Rectal smooth muscle tissue (tissue), 1 donor: ENCODE data around the gene PNLIPRP3.

ENCODE experiments used
- H3K27ac ChIP-seq: one replicate; pipeline ENCODE4 v1.7.0; 2013; ENCODE audit warnings: low read depth, low read length, inconsistent platforms
- H3K27me3 ChIP-seq: one replicate; pipeline ENCODE4 v1.7.0; 2013; ENCODE audit warnings: low read length; ENCODE audit not compliant: control insufficient read depth, insufficient read depth
- H3K36me3 ChIP-seq: one replicate; pipeline ENCODE4 v1.7.0; 2013; ENCODE audit warnings: low read length; ENCODE audit not compliant: control insufficient read depth, insufficient read depth
- H3K4me1 ChIP-seq: one replicate; pipeline ENCODE4 v1.7.0; 2013; ENCODE audit warnings: low read length; ENCODE audit not compliant: control insufficient read depth, insufficient read depth
- H3K4me3 ChIP-seq: one replicate; pipeline ENCODE4 v1.7.0; 2013; ENCODE audit warnings: low read length
- H3K9ac ChIP-seq: one replicate; pipeline ENCODE4 v1.7.0; 2013; ENCODE audit warnings: low read length

The PNLIPRP3 gene

GRCh38 chr10:116460219-116460618, 32.6 kb downstream of the PNLIPRP3 start:
- no peak overlapping the region for H3K4me3 ChIP-seq
- no peaks in the 10 kb centered on the region for H3K36me3 ChIP-seq
- no peak overlapping the region for H3K27ac ChIP-seq
- no peaks in the 10 kb centered on the region for H3K4me1 ChIP-seq
- H3K9ac ChIP-seq = no peak overlapping the region
- H3K27me3 ChIP-seq = no peaks in the 10 kb centered on the region

- Histone ChIP-seq H3K4me3 (no peak overlapping the region), H3K36me3 (no peaks in the 10 kb centered on the region)
These were observed 34.0 kb downstream of the PNLIPRP3 start for GRCh38 chr10:116461680-116462079.

DNA sequence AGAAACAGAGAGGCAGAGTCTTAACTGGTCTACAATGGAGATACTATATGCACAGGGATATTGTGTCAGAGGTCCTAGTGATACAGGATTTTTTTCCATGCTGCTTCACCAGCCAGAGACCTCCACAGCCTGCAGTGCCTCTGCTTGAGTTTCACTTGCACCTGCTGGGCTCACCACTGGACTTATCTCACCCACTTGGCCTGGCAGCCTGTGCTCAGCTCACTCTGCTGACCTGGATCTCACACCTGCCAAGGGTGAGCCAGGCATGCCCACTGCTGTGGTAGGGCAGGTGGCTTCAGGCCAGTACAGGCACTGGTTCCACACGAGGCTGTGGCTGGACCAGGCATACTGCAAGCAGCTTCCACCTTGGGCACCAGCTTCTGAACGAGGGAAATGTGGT, 36.6 kb downstream of the PNLIPRP3 start:
- Histone ChIP-seq H3K4me3 (no peak overlapping the region), H3K4me1 (no peaks in the 10 kb centered on the region), H3K27me3 (no peaks in the 10 kb centered on the region), H3K9ac (no peak overlapping the region), H3K36me3 (no peaks in the 10 kb centered on the region), H3K27ac (no peak overlapping the region)

More at GRCh38 chr10:116461680-116462079, 34.0 kb downstream of the PNLIPRP3 start:
- Histone ChIP-seq H3K9ac (no peak overlapping the region), H3K27me3 (no peaks in the 10 kb centered on the region), H3K27ac (no peak overlapping the region), H3K4me1 (no peaks in the 10 kb centered on the region)

GRCh38 chr10:116465546-116465945, 37.9 kb downstream of the PNLIPRP3 start:
- Histone ChIP-seq H3K9ac (no peak overlapping the region), H3K4me3 (no peak overlapping the region), H3K36me3 (no peaks in the 10 kb centered on the region), H3K4me1 (no peaks in the 10 kb centered on the region), H3K27me3 (no peaks in the 10 kb centered on the region), H3K27ac (no peak overlapping the region)

DNA sequence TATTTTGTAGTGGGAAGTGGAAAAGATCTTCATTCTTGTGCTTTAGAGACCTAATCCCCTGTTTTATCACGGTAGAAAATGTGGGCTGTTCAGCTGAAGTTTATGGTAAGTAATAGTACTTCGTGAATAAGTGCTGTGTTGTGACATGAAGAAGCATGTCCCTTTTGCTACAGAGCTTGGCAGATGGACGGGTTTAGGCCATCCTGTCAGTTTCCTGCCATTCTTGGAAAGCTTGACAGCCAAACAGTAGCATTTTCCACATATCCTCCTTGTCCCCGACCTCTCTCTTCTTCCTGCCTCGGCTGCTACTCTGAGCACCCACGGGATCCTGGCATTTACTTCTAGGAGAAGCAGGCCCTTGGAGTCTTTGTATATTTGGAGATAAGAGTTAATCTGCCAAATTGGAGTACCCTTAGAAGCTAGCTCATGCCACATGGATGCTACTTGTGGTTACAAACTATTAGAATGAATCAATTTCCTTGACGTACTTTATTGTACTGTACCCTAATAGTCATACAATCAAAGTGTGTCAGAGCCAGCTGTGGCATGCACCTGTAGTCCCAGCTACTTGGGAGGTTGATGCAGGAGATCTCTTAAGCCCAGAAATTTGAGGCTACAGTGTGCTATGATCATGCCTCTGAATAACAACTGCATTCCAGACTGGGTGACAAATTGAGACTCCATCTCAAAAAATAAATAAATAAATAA, 39.2 kb downstream of the PNLIPRP3 start:
- H3K27me3 ChIP-seq = no peaks in the 10 kb centered on the region
- no peak overlapping the region for H3K27ac ChIP-seq
- no peak overlapping the region for H3K4me3 ChIP-seq
- H3K9ac ChIP-seq = no peak overlapping the region
- no peaks in the 10 kb centered on the region for H3K36me3 ChIP-seq
- no peaks in the 10 kb centered on the region for H3K4me1 ChIP-seq

GRCh38 chr10:116469437-116469836, 41.8 kb downstream of the PNLIPRP3 start:
- Histone ChIP-seq H3K4me3 (no peak overlapping the region), H3K9ac (no peak overlapping the region), H3K4me1 (peaks cover 2% of the 10 kb centered on the region), H3K27me3 (no peaks in the 10 kb centered on the region), H3K27ac (no peak overlapping the region), H3K36me3 (no peaks in the 10 kb centered on the region)

- Histone ChIP-seq H3K36me3 (no peaks in the 10 kb centered on the region), H3K27ac (no peak overlapping the region), H3K4me1 (peaks cover 2% of the 10 kb centered on the region), H3K4me3 (no peak overlapping the region), H3K9ac (no peak overlapping the region), H3K27me3 (no peaks in the 10 kb centered on the region)
These were observed 42.4 kb downstream of the PNLIPRP3 start for GRCh38 chr10:116470071-116470470.

DNA sequence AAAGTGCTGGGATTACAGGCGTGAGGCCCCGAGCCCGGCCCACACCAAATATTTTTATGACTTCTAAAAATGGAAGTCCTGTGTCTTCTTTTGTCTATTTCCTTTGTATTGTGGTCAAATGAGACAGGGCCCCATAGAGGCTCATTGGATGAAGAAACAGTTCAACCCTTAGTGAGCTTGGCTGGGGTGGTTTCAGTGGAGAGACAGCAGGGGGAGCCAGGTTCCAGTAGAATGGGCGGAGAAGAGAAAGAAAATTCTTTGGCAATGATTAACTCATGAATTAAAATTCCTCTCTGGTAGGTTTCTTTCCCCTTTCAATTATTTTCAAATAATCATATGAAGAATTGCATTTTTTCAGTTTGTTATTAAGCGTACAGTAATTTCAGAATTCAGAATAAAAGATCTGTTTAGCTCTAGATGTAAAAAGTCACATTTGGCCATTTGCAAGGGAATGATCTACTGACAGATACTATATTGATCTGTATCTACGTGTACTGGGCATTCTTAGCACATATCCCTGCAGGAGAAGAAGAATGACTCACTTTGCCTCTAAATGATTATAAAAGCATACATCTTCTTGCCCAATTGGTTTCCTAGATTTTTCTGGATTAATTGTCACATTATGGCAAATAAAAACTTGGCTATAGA, 43.2 kb downstream of the PNLIPRP3 start:
- Histone ChIP-seq H3K4me1 (peaks cover 2% of the 10 kb centered on the region), H3K27ac (no peak overlapping the region), H3K27me3 (no peaks in the 10 kb centered on the region), H3K9ac (no peak overlapping the region), H3K4me3 (no peak overlapping the region), H3K36me3 (no peaks in the 10 kb centered on the region)

- H3K4me3 ChIP-seq = no peak overlapping the region
- H3K27me3 ChIP-seq = no peaks in the 10 kb centered on the region
- H3K9ac ChIP-seq = no peak overlapping the region
- H3K27ac ChIP-seq = no peak overlapping the region
- H3K4me1 ChIP-seq = peaks cover 2% of the 10 kb centered on the region
- no peaks in the 10 kb centered on the region for H3K36me3 ChIP-seq
These were observed 45.2 kb downstream of the PNLIPRP3 start for GRCh38 chr10:116472891-116473290.

- H3K27ac ChIP-seq = no peak overlapping the region
- H3K27me3 ChIP-seq = no peaks in the 10 kb centered on the region
- no peaks in the 10 kb centered on the region for H3K36me3 ChIP-seq
- no peak overlapping the region for H3K4me3 ChIP-seq
- H3K4me1 ChIP-seq = peaks cover 10% of the 10 kb centered on the region
- no peak overlapping the region for H3K9ac ChIP-seq
These were observed 48.2 kb downstream of the PNLIPRP3 start for GRCh38 chr10:116475866-116476265.

- Histone ChIP-seq H3K4me3 (no peak overlapping the region), H3K27me3 (no peaks in the 10 kb centered on the region), H3K27ac (no peak overlapping the region)
These were observed 48.8 kb downstream of the PNLIPRP3 start for GRCh38 chr10:116476461-116476860.

GRCh38 chr10:116477986-116478664, 50.5 kb downstream of the PNLIPRP3 start:
- no peak overlapping the region for H3K27ac ChIP-seq
- no peaks in the 10 kb centered on the region for H3K36me3 ChIP-seq
- no peak overlapping the region for H3K4me3 ChIP-seq
- H3K4me1 ChIP-seq = peaks cover 8% of the 10 kb centered on the region
- no peaks in the 10 kb centered on the region for H3K27me3 ChIP-seq
- no peak overlapping the region for H3K9ac ChIP-seq

More at GRCh38 chr10:116476461-116476860, 48.8 kb downstream of the PNLIPRP3 start:
- no peak overlapping the region for H3K9ac ChIP-seq
- H3K36me3 ChIP-seq = no peaks in the 10 kb centered on the region
- H3K4me1 ChIP-seq = peaks cover 10% of the 10 kb centered on the region
